HepG2 (cell line): ENCODE results near the gene SLC5A10. TPM values are rescaled to one million over a fixed set of nuclear protein-coding genes. Genes with fewer than 3 reads are reported as not detected.

Experiments
- AHDC1 ChIP-seq: sonication (generic); formaldehyde crosslinking; IDR thresholded peaks from 2 replicates; pipeline ENCODE4 v1.5.1; 2020; ENCODE audit warnings: mild to moderate bottlenecking, missing genetic modification reagents, borderline replicate concordance
- ATF7 ChIP-seq, 2 experiments: fragments of 450-650 bp in 1 of 2; sonication (generic) in 1 of 2; formaldehyde crosslinking in 1 of 2; IDR thresholded peaks; 2 replicates each; pipeline versions ENCODE4 v1.4.0 to v1.6.1; 2016 to 2020; ENCODE audit warnings: antibody characterized with exemption in 1 of 2, mild to moderate bottlenecking in 1 of 2, missing genetic modification reagents in 1 of 2
- IKZF4 ChIP-seq: sonication (generic); formaldehyde crosslinking; IDR thresholded peaks from 2 replicates; pipeline ENCODE4 v1.5.1; 2020; ENCODE audit warnings: borderline replicate concordance, mild to moderate bottlenecking, low read depth, missing genetic modification reagents; ENCODE audit errors: not compliant biosample characterization
- LCORL ChIP-seq, 2 experiments: fragments of 450-650 bp in 1 of 2; sonication (generic) in 1 of 2; formaldehyde crosslinking in 1 of 2; IDR thresholded peaks; 2 replicates each; pipeline versions ENCODE4 v1.5.0 to v1.6.1; 2017 to 2020; ENCODE audit warnings: antibody characterized with exemption in 1 of 2, missing genetic modification reagents in 1 of 2
- PHB2 ChIP-seq: fragments of 450-650 bp; IDR thresholded peaks from 2 replicates; pipeline ENCODE4 v1.6.1; 2018; ENCODE audit not compliant: partially characterized antibody
- ZBTB7A ChIP-seq: sonication (generic); formaldehyde crosslinking; IDR thresholded peaks from 2 replicates; pipeline ENCODE4 v1.8.0; 2022; ENCODE audit warnings: mild to moderate bottlenecking, missing genetic modification reagents
- ZNF10 ChIP-seq: sonication (generic); formaldehyde crosslinking; IDR thresholded peaks from 2 replicates; pipeline ENCODE4 v1.4.0; 2020; ENCODE audit warnings: mild to moderate bottlenecking, low read depth, missing genetic modification reagents, borderline replicate concordance
- ZNF333 ChIP-seq: sonication (generic); formaldehyde crosslinking; IDR thresholded peaks from 2 replicates; pipeline ENCODE4 v1.4.0; 2020; ENCODE audit warnings: mild to moderate bottlenecking, missing genetic modification reagents, borderline replicate concordance
- ZSCAN9 ChIP-seq: IDR thresholded peaks from 2 replicates; pipeline ENCODE4 v1.6.1; 2016; ENCODE audit warnings: borderline replicate concordance
- polyA plus RNA-seq, 8 experiments: library from polyadenylated mRNA; depleted of rRNA in 3 of 8; stranded (reverse) in 7 of 8; unstranded in 1 of 8; fragments of >200 nt; fragmentation: Illumina TruSeq in 4 of 8; extraction: Trizol in 4 of 8; gene quantifications; 2 replicates each; pipeline versions ENCODE4 v1.2.1 to v1.2.3, GENCODE V29; 2011 to 2016; ENCODE audit warnings: low read depth in 4 of 8, missing spikeins in 1 of 8, mixed read lengths in 1 of 8; ENCODE audit not compliant: insufficient read depth in 1 of 8
- total RNA-seq, 5 experiments: library from RNA; depleted of rRNA; stranded (reverse); fragments of >200 nt; fragmentation: Illumina TruSeq; extraction: Trizol; gene quantifications; 2 replicates each; pipeline ENCODE4 v1.2.3, GENCODE V29; 2016; ENCODE audit warnings: low read depth in 1 of 5
- TF ChIP-seq, protein P1 (sequence below): sonication (generic); formaldehyde crosslinking; IDR thresholded peaks from 2 replicates; pipeline ENCODE4 v1.5.1; 2020; ENCODE audit warnings: missing genetic modification reagents, mild to moderate bottlenecking, borderline replicate concordance
- TF ChIP-seq, protein P2 (sequence below): sonication (generic); formaldehyde crosslinking; IDR thresholded peaks from 2 replicates; pipeline ENCODE4 v1.4.0; 2020; ENCODE audit warnings: missing genetic modification reagents, mild to moderate bottlenecking, borderline replicate concordance
- TF ChIP-seq, protein P3 (sequence below): sonication (generic); formaldehyde crosslinking; IDR thresholded peaks from 2 replicates; pipeline ENCODE4 v1.5.1; 2020; ENCODE audit warnings: mild to moderate bottlenecking, missing genetic modification reagents, moderate library complexity

SLC5A10 gene
- total and polyA plus RNA-seq, 2 of the 13 experiments (the other 11 are each of a cell fraction or from before 2014, with no cell fraction given) = 0.05 TPM; not detected in 1

DNA sequence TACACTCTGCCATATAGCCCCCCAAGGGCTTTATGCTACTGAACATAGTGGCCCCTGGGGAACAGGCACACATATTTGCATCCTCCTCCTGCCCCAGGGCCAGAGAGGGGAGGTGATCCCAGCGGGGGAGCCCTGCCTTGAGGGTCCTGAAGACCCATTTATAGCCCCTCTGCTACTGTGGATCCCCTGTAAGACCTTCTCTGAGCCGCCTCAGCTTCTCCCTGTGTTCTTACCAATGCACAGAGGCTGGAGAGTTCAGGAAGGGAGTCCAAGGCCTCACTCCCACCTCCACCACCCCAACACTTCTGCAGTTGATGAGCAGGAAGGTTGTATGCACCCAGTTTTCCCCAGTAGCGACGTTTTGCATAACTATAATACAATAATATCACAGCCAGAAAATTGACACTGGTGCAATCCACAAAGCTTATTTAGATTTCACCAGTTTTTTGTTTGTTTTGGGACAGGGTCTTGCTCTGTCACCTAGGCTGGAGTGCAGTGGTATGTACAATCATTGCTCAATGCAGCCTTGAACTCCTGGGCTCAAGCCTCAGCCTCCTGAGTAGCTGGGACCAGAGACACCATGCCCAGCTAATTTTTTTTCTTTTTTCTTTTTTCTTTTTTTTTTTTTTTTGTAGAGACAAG, 53.9 kb downstream of the SLC5A10 start (continued):
- peak; percentile 82; the same call in 1 of the 2 replicates for TF ChIP-seq AHDC1
- peak; percentile 94 for TF ChIP-seq ZBTB7A (CRISPR knock-in tag)
- TF ChIP-seq, protein P1, sequence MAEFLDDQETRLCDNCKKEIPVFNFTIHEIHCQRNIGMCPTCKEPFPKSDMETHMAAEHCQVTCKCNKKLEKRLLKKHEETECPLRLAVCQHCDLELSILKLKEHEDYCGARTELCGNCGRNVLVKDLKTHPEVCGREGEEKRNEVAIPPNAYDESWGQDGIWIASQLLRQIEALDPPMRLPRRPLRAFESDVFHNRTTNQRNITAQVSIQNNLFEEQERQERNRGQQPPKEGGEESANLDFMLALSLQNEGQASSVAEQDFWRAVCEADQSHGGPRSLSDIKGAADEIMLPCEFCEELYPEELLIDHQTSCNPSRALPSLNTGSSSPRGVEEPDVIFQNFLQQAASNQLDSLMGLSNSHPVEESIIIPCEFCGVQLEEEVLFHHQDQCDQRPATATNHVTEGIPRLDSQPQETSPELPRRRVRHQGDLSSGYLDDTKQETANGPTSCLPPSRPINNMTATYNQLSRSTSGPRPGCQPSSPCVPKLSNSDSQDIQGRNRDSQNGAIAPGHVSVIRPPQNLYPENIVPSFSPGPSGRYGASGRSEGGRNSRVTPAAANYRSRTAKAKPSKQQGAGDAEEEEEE = no peak
- TF ChIP-seq PHB2 = no peak
- TF ChIP-seq IKZF4 = no peak
- no peak for TF ChIP-seq ZNF10 (CRISPR knock-in tag)
- TF ChIP-seq, protein P2, sequence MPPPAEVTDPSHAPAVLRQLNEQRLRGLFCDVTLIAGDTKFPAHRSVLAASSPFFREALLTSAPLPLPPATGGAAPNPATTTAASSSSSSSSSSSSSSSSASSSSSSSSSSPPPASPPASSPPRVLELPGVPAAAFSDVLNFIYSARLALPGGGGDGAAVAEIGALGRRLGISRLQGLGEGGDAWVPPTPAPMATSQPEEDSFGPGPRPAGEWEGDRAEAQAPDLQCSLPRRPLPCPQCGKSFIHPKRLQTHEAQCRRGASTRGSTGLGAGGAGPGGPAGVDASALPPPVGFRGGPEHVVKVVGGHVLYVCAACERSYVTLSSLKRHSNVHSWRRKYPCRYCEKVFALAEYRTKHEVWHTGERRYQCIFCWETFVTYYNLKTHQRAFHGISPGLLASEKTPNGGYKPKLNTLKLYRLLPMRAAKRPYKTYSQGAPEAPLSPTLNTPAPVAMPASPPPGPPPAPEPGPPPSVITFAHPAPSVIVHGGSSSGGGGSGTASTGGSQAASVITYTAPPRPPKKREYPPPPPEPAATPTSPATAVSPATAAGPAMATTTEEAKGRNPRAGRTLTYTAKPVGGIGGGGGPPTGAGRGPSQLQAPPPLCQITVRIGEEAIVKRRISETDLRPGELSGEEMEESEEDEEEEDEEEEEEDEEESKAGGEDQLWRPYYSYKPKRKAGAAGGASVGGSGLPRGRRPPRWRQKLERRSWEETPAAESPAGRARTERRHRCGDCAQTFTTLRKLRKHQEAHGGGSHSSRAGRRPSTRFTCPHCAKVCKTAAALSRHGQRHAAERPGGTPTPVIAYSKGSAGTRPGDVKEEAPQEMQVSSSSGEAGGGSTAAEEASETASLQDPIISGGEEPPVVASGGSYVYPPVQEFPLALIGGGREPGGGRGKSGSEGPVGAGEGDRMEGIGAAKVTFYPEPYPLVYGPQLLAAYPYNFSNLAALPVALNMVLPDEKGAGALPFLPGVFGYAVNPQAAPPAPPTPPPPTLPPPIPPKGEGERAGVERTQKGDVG (CRISPR knock-in tag) = no peak
- no peak for TF ChIP-seq ZNF333 (CRISPR knock-in tag)
- peak; percentile 21; the same call in 1 of the 2 replicates for TF ChIP-seq ZSCAN9 (CRISPR knock-in tag)
- TF ChIP-seq, protein P3, sequence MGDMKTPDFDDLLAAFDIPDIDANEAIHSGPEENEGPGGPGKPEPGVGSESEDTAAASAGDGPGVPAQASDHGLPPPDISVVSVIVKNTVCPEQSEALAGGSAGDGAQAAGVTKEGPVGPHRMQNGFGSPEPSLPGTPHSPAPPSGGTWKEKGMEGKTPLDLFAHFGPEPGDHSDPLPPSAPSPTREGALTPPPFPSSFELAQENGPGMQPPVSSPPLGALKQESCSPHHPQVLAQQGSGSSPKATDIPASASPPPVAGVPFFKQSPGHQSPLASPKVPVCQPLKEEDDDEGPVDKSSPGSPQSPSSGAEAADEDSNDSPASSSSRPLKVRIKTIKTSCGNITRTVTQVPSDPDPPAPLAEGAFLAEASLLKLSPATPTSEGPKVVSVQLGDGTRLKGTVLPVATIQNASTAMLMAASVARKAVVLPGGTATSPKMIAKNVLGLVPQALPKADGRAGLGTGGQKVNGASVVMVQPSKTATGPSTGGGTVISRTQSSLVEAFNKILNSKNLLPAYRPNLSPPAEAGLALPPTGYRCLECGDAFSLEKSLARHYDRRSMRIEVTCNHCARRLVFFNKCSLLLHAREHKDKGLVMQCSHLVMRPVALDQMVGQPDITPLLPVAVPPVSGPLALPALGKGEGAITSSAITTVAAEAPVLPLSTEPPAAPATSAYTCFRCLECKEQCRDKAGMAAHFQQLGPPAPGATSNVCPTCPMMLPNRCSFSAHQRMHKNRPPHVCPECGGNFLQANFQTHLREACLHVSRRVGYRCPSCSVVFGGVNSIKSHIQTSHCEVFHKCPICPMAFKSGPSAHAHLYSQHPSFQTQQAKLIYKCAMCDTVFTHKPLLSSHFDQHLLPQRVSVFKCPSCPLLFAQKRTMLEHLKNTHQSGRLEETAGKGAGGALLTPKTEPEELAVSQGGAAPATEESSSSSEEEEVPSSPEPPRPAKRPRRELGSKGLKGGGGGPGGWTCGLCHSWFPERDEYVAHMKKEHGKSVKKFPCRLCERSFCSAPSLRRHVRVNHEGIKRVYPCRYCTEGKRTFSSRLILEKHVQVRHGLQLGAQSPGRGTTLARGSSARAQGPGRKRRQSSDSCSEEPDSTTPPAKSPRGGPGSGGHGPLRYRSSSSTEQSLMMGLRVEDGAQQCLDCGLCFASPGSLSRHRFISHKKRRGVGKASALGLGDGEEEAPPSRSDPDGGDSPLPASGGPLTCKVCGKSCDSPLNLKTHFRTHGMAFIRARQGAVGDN = no peak
- TF ChIP-seq ATF7 (IDR thresholded peaks at IDR 0.05) = no peak
- TF ChIP-seq ATF7 (CRISPR knock-in tag; IDR thresholded peaks at IDR 0.05) = no peak; the same call in 1 of the 2 replicates
- TF ChIP-seq LCORL (IDR thresholded peaks at IDR 0.05) = 0 out of 2 replicates have a peak, but pooled peaks have one; percentile 11
- TF ChIP-seq LCORL (CRISPR knock-in tag; IDR thresholded peaks at IDR 0.05) = peak; percentile 87
